AG04450 (cell line): ENCODE data around the gene SLCO3A1. TPM values are rescaled to one million over a fixed set of nuclear protein-coding genes. Genes with fewer than 3 reads are reported as not detected.

Experiments used
- CTCF ChIA-PET: fragments of 300-600, 350-600 bp; formaldehyde crosslinking; extraction: SDS; loops from one replicate; lab custom pipeline; 2022; ENCODE audit warnings: antibody characterized with exemption, inconsistent platforms; lab: Charles Lee
- POLR2A ChIA-PET: fragments of 350-600 bp; formaldehyde crosslinking; extraction: SDS; loops from one replicate; lab custom pipeline; 2021; ENCODE audit warnings: antibody characterized with exemption, inconsistent platforms; lab: Yijun Ruan, JAX
- DNase-seq: peaks from one replicate; pipeline ENCODE4 v3.0.0-alpha.2; 2011; ENCODE audit warnings: low read depth, low spot score
- H3K27ac ChIP-seq: one replicate; pipeline ENCODE4 v1.5.1; 2012; ENCODE audit warnings: low read depth, low read length, control low read depth
- H3K27me3 ChIP-seq: one replicate; pipeline ENCODE4 v1.6.0; 2012; ENCODE audit warnings: low read length; ENCODE audit not compliant: control insufficient read depth, insufficient read depth
- H3K4me3 ChIP-seq: 2 replicates; pipeline ENCODE4 v1.5.1; 2011; ENCODE audit warnings: mild to moderate bottlenecking, low read depth, low read length, control low read depth
- H3K9me3 ChIP-seq: 2 replicates; pipeline ENCODE4 v1.5.1; 2012; ENCODE audit warnings: low read length; ENCODE audit not compliant: control insufficient read depth, insufficient read depth
- polyA plus RNA-seq: library from polyadenylated mRNA; depleted of rRNA; stranded (reverse); fragments of >200 nt; gene quantifications from 2 replicates; pipeline ENCODE4 v1.2.3, GENCODE V29; 2011
- TF ChIP-seq, protein P1 (sequence below): IDR thresholded peaks from 2 replicates; pipeline ENCODE4 v1.5.1; 2011; ENCODE audit warnings: low read depth, low read length, control low read depth, inconsistent platforms

SLCO3A1 gene
- polyA plus RNA-seq, 1 experiment: 7.6 TPM

DNA sequence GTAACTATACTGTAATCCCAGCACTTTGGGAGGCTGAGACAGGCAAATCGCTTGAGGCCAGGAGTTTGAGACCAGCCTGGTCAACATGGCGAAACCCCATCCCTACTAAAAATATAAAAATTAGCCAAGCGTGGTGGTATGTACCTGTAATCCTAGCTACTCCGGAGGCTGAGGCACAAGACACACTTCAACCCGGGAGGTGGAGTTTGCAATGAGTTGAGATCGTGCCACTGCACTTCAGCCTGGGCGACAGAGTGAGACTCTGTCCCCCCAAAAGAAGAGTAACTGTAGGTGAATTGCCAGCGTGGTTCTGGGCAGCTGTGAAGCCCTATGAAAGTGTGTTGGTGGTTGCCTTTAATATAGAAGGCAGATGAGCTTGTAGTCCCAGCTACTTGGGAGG lies 95.9 kb downstream of the SLCO3A1 start:
- TF ChIP-seq, protein P1, sequence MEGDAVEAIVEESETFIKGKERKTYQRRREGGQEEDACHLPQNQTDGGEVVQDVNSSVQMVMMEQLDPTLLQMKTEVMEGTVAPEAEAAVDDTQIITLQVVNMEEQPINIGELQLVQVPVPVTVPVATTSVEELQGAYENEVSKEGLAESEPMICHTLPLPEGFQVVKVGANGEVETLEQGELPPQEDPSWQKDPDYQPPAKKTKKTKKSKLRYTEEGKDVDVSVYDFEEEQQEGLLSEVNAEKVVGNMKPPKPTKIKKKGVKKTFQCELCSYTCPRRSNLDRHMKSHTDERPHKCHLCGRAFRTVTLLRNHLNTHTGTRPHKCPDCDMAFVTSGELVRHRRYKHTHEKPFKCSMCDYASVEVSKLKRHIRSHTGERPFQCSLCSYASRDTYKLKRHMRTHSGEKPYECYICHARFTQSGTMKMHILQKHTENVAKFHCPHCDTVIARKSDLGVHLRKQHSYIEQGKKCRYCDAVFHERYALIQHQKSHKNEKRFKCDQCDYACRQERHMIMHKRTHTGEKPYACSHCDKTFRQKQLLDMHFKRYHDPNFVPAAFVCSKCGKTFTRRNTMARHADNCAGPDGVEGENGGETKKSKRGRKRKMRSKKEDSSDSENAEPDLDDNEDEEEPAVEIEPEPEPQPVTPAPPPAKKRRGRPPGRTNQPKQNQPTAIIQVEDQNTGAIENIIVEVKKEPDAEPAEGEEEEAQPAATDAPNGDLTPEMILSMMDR: no peak
- Histone ChIP-seq H3K27me3 (no peaks in the 10 kb centered on the region), H3K27ac (no peak overlapping the region), H3K4me3 (no peak overlapping the region), H3K9me3 (0 out of 2 replicates have a peak, but pooled peaks cover 3% of the 10 kb centered on the region)
- ChIA-PET POLR2A (no interaction called here), CTCF (no interaction called here)
- no peak for DNase-seq

DNA sequence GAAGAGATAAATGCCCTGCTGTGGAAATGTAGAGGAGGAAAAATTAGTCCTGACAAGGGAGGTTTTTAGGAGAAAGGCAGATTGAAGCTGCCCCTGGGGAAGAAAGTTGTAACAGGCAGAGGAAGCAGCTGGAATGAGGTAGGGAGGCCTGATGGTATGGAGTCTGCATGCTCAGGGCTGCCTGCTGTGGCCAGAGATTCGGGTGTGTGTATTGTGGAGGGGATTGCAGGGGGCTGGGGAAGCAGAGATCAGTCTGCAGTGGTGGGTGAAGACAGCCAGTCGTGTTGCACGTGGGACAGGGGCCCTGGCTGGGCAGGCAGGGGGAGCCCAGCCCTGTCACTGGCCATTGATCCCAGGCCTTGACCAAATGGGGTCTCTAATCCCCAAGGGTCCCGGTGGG lies 96.5 kb downstream of the SLCO3A1 start:
- POLR2A ChIA-PET: no interaction called here
- Histone ChIP-seq H3K27me3 (no peaks in the 10 kb centered on the region), H3K4me3 (no peak overlapping the region), H3K9me3 (0 out of 2 replicates have a peak, but pooled peaks cover 3% of the 10 kb centered on the region), H3K27ac (no peak overlapping the region)
- DNase-seq: no peak
- CTCF ChIA-PET: interaction anchor here (0.5 kb wide), 1 partner anchor 994 kb away, joined by 3 read pairs; no protein-coding TSS in a partner anchor
- TF ChIP-seq, protein P1: no peak

DNA sequence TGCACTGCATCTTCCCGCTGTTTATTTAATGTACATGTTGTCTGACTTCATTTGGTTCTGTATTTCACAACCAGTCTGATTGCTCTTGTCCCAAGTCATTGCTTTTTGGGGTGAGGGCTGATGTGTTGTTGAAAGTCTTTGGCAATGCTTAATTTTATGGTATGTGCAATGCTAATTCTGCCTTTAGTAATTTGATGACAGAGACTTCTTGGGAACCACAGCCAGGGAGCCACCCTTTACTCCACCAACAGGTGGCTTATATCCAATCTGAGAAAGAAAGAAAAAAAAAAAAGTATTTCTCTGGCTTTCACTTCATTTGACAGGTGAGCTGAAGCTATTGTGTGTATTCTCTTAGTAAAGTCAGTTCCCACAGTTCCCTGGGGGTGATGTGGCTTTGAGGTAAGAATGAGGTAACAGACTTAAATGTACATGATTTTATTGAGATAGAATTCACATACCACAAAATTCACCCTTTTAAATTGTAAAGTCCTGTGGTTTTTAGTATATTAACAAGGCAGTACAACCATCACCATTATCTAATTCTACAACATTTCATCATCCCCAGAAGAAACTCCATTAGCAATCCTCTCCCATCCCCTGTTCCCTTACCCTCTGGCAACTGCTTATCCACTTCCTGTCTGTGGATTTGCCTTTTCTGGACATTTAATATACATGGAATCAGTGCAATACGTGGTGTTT lies 97.3 kb downstream of the SLCO3A1 start:
- TF ChIP-seq, protein P1: 0 out of 2 replicates have a peak, but pooled peaks have one; percentile 5
- CTCF ChIA-PET: interaction anchor here (0.5 kb wide), 1 partner anchor 994 kb away, joined by 3 read pairs; no protein-coding TSS in a partner anchor
- no peak overlapping the region for H3K27ac ChIP-seq
- no peak overlapping the region for H3K4me3 ChIP-seq
- DNase-seq: no peak
- H3K27me3 ChIP-seq: no peaks in the 10 kb centered on the region
- POLR2A ChIA-PET: no interaction called here
- no peaks in the 10 kb centered on the region for H3K9me3 ChIP-seq

DNA sequence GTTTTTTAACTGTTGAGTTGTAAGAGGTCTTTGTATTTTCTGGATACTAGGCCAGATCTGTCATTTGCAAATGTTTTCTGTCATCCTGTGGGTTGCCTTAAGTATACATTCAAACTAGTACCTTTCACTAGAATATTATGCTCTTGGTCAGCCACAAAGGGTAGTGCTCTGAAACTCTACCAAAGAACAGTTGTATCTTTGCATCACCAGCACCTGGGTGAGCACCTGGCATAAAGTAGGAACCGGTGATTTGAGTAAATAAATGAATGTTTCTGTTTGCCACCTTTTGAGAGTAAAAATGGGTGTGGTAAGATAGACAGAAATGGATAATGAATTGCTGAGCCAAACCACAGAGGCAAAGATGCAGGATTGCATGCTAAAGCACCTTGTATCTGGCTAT lies 98.7 kb downstream of the SLCO3A1 start:
- TF ChIP-seq, protein P1: no peak
- no peak overlapping the region for H3K4me3 ChIP-seq
- ChIA-PET CTCF (no interaction called here), POLR2A (no interaction called here)
- DNase-seq: no peak
- H3K9me3 ChIP-seq: no peaks in the 10 kb centered on the region
- no peak overlapping the region for H3K27ac ChIP-seq
- H3K27me3 ChIP-seq: no peaks in the 10 kb centered on the region

DNA sequence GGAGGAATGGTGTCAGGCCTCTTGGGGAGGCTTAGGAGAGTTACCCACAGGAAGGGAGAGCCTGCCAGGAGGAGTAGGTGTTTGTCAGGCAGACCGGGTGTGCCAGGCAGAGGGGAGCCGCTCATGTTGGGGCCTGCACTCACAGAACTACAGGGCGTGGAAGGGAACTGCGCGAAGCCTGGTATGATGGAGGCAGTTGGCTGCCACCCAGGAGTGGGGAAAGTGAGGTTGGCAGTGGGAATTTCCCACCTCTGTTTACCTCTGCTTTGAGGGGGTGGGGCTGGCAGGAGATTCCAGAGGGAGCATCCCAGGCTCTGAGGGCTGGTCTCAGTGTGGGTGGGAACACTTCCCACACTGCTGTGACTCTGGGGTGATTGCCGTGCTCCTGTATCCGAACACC lies 99.9 kb downstream of the SLCO3A1 start:
- DNase-seq: no peak
- no peak overlapping the region for H3K27ac ChIP-seq
- H3K27me3 ChIP-seq: no peaks in the 10 kb centered on the region
- POLR2A ChIA-PET: no interaction called here
- H3K9me3 ChIP-seq: no peaks in the 10 kb centered on the region
- no peak overlapping the region for H3K4me3 ChIP-seq
- TF ChIP-seq, protein P1: no peak
- CTCF ChIA-PET: no interaction called here
